Cardiac muscle cell (in vitro differentiated cells and primary cell): ENCODE results near the gene MOBP. TPM values are rescaled to one million over a fixed set of nuclear protein-coding genes. Genes with fewer than 3 reads are reported as not detected.

Experiments used
- DNase-seq, 2 donors: peaks; one replicate each; pipeline versions ENCODE4 v3.0.0 to v3.0.0-alpha.2; 2010 to 2017; ENCODE audit warnings: low read depth in 1 of 2, low spot score in 1 of 2
- H3K27ac ChIP-seq: fragments of 200-600 bp; sonication (generic); 2 replicates; pipeline ENCODE4 v1.5.1; 2016
- H3K27me3 ChIP-seq: fragments of 200-600 bp; sonication (generic); 2 replicates; pipeline ENCODE4 v1.6.0; 2016; ENCODE audit warnings: control low read depth
- H3K36me3 ChIP-seq: fragments of 200-600 bp; sonication (generic); 2 replicates; pipeline ENCODE4 v1.5.1; 2016; ENCODE audit warnings: control low read depth
- H3K4me1 ChIP-seq: fragments of 200-600 bp; sonication (generic); 2 replicates; pipeline ENCODE4 v1.8.1; 2017; ENCODE audit warnings: low read depth, mild to moderate bottlenecking, mixed run types
- H3K4me3 ChIP-seq: fragments of 200-600 bp; sonication (generic); 2 replicates; pipeline ENCODE4 v1.5.1; 2016; ENCODE audit warnings: mild to moderate bottlenecking
- H3K9me3 ChIP-seq: fragments of 200-600 bp; sonication (generic); 2 replicates; pipeline ENCODE4 v1.5.1; 2017; ENCODE audit warnings: low read depth, mild to moderate bottlenecking, control low read depth
- CTCF ChIP-seq: IDR thresholded peaks from 2 replicates; pipeline ENCODE4 v1.5.1; 2012; ENCODE audit warnings: low read depth, mild to moderate bottlenecking, low read length
- polyA plus RNA-seq: library from polyadenylated mRNA; unstranded; fragments of >200 nt; fragmentation: Nextera tagmentation; extraction: Ambion mirVana; gene quantifications from 2 replicates; pipeline ENCODE4 v1.2.1, GENCODE V29; 2016
- total RNA-seq: library from RNA; depleted of rRNA; stranded (reverse); fragments of >200 nt; gene quantifications from 2 replicates; pipeline ENCODE4 v1.2.3, GENCODE V29; 2016

MOBP gene
- total and polyA plus RNA-seq, 2 experiments from 2014 or later = not detected

GRCh38 chr3:39485547-39485946 lies 18.1 kb downstream of the MOBP start:
- H3K4me3 ChIP-seq = no peak overlapping the region
- H3K27ac ChIP-seq = no peak overlapping the region
- TF ChIP-seq CTCF = no peak
- no peaks in the 10 kb centered on the region for H3K9me3 ChIP-seq
- DNase-seq = no peak
- no peaks in the 10 kb centered on the region for H3K27me3 ChIP-seq
- no peaks in the 10 kb centered on the region for H3K4me1 ChIP-seq
- no peaks in the 10 kb centered on the region for H3K36me3 ChIP-seq

GRCh38 chr3:39491014-39491413 lies 23.5 kb downstream of the MOBP start:
- Histone ChIP-seq H3K27ac (no peak overlapping the region), H3K4me3 (no peak overlapping the region), H3K36me3 (no peaks in the 10 kb centered on the region), H3K4me1 (no peaks in the 10 kb centered on the region), H3K9me3 (no peaks in the 10 kb centered on the region), H3K27me3 (peaks cover 5% of the 10 kb centered on the region)
- no peak for DNase-seq
- no peak for TF ChIP-seq CTCF

- Histone ChIP-seq H3K36me3 (no peaks in the 10 kb centered on the region), H3K27ac (no peak overlapping the region), H3K4me3 (no peak overlapping the region), H3K27me3 (peaks cover 5% of the 10 kb centered on the region), H3K4me1 (no peaks in the 10 kb centered on the region), H3K9me3 (no peaks in the 10 kb centered on the region)
- DNase-seq = no peak
- TF ChIP-seq CTCF = no peak
Observed at GRCh38 chr3:39491733-39492350, 24.4 kb downstream of the MOBP start.

- DNase-seq = no peak
- Histone ChIP-seq H3K36me3 (no peaks in the 10 kb centered on the region), H3K27ac (no peak overlapping the region), H3K4me3 (no peak overlapping the region), H3K27me3 (peaks cover 5% of the 10 kb centered on the region), H3K9me3 (no peaks in the 10 kb centered on the region), H3K4me1 (no peaks in the 10 kb centered on the region)
- TF ChIP-seq CTCF = no peak
Observed at GRCh38 chr3:39494781-39495180, 27.3 kb downstream of the MOBP start.

- H3K4me1 ChIP-seq = no peaks in the 10 kb centered on the region
- no peak overlapping the region for H3K27ac ChIP-seq
- H3K27me3 ChIP-seq = peaks cover 14% of the 10 kb centered on the region
- no peak for DNase-seq
- TF ChIP-seq CTCF = no peak
- no peaks in the 10 kb centered on the region for H3K36me3 ChIP-seq
- no peak overlapping the region for H3K4me3 ChIP-seq
- no peaks in the 10 kb centered on the region for H3K9me3 ChIP-seq
Observed at GRCh38 chr3:39497753-39498152, 30.3 kb downstream of the MOBP start.
